OCI-LY3 (cell line): ENCODE results near the gene PALLD.

Experiments
- CTCF ChIP-seq: fragments of 200-600, 300-600 bp; sonication (generic); IDR thresholded peaks from 2 replicates; pipeline ENCODE4 v1.5.1; 2014; ENCODE audit warnings: antibody characterized with exemption, low read length, low read depth
- EZH2phosphoT487 ChIP-seq: fragments of 200-600 bp; shearing (Covaris generic); IDR thresholded peaks from 2 replicates; pipeline ENCODE4 v1.6.1; 2018; ENCODE audit warnings: antibody characterized with exemption, mixed run types, low read depth

GRCh38 chr4:168876106-168876505 lies 379.3 kb downstream of the PALLD start:
- TF ChIP-seq CTCF (no peak), EZH2phosphoT487 (no peak)
